HepG2 (cell line): ENCODE measurements around the gene NTN5. TPM values are rescaled to one million over a fixed set of nuclear protein-coding genes. Genes with fewer than 3 reads are reported as not detected.

ENCODE experiments used
- IKZF4 ChIP-seq: sonication (generic); formaldehyde crosslinking; IDR thresholded peaks from 2 replicates; pipeline ENCODE4 v1.5.1; 2020; ENCODE audit warnings: borderline replicate concordance, mild to moderate bottlenecking, low read depth, missing genetic modification reagents; ENCODE audit errors: not compliant biosample characterization
- RARA ChIP-seq: IDR thresholded peaks from 2 replicates; pipeline ENCODE4 v1.6.1; 2016; ENCODE audit warnings: missing genetic modification reagents, missing compliant biosample characterization
- SNAI1 ChIP-seq: sonication (generic); formaldehyde crosslinking; IDR thresholded peaks from 2 replicates; pipeline ENCODE4 v1.5.0; 2020; ENCODE audit warnings: mild to moderate bottlenecking, missing genetic modification reagents, borderline replicate concordance
- TBP ChIP-seq: sonication (generic); formaldehyde crosslinking; IDR thresholded peaks from 2 replicates; pipeline ENCODE4 v1.5.0; 2020; ENCODE audit warnings: missing genetic modification reagents
- ZBTB4 ChIP-seq: sonication (generic); formaldehyde crosslinking; IDR thresholded peaks from 2 replicates; pipeline ENCODE4 v1.4.0; 2020; ENCODE audit warnings: missing genetic modification reagents, mild to moderate bottlenecking, borderline replicate concordance
- ZBTB43 ChIP-seq: sonication (generic); formaldehyde crosslinking; conservative IDR thresholded peaks from 2 replicates; pipeline ENCODE4 v1.4.0; 2020; ENCODE audit warnings: missing genetic modification reagents
- ZFP1 ChIP-seq: IDR thresholded peaks from 2 replicates; pipeline ENCODE4 v1.6.1; 2016
- ZNF564 ChIP-seq: sonication (generic); formaldehyde crosslinking; IDR thresholded peaks from 2 replicates; pipeline ENCODE4 v1.8.1; 2023; ENCODE audit warnings: mild to moderate bottlenecking, missing genetic modification reagents
- ZNF709 ChIP-seq: sonication (generic); formaldehyde crosslinking; IDR thresholded peaks from 2 replicates; pipeline ENCODE4 v1.5.0; 2020; ENCODE audit warnings: mild to moderate bottlenecking, missing genetic modification reagents
- ZNF746 ChIP-seq: sonication (generic); formaldehyde crosslinking; IDR thresholded peaks from 2 replicates; pipeline ENCODE4 v1.8.0; 2022; ENCODE audit warnings: mild to moderate bottlenecking, missing genetic modification reagents
- ZNF772 ChIP-seq: sonication (generic); formaldehyde crosslinking; IDR thresholded peaks from 2 replicates; pipeline ENCODE4 v1.5.0; 2020; ENCODE audit warnings: mild to moderate bottlenecking, missing genetic modification reagents
- polyA plus RNA-seq, 8 experiments: library from polyadenylated mRNA; depleted of rRNA in 3 of 8; stranded (reverse) in 7 of 8; unstranded in 1 of 8; fragments of >200 nt; fragmentation: Illumina TruSeq in 4 of 8; extraction: Trizol in 4 of 8; gene quantifications; 2 replicates each; pipeline versions ENCODE4 v1.2.1 to v1.2.3, GENCODE V29; 2011 to 2016; ENCODE audit warnings: low read depth in 4 of 8, missing spikeins in 1 of 8, mixed read lengths in 1 of 8; ENCODE audit not compliant: insufficient read depth in 1 of 8
- total RNA-seq, 5 experiments: library from RNA; depleted of rRNA; stranded (reverse); fragments of >200 nt; fragmentation: Illumina TruSeq; extraction: Trizol; gene quantifications; 2 replicates each; pipeline ENCODE4 v1.2.3, GENCODE V29; 2016; ENCODE audit warnings: low read depth in 1 of 5
- TF ChIP-seq, protein P1 (sequence below): sonication (generic); formaldehyde crosslinking; IDR thresholded peaks from 2 replicates; pipeline ENCODE4 v1.4.0; 2020; ENCODE audit warnings: missing genetic modification reagents, borderline replicate concordance
- TF ChIP-seq, protein P2 (sequence below), 2 experiments: sonication (generic) in 1 of 2; formaldehyde crosslinking in 1 of 2; IDR thresholded peaks; 2 replicates each; pipeline versions ENCODE4 v1.4.0 to v1.6.1; 2018 to 2020; ENCODE audit warnings: missing genetic modification reagents in 2 of 2, borderline replicate concordance in 1 of 2, low read depth in 1 of 2, mild to moderate bottlenecking in 1 of 2, missing biosample characterization in 1 of 2

The NTN5 gene
- total and polyA plus RNA-seq, 2 of the 13 experiments (the other 11 are each of a cell fraction or from before 2014, with no cell fraction given): 0.05 TPM; not detected in 1

DNA sequence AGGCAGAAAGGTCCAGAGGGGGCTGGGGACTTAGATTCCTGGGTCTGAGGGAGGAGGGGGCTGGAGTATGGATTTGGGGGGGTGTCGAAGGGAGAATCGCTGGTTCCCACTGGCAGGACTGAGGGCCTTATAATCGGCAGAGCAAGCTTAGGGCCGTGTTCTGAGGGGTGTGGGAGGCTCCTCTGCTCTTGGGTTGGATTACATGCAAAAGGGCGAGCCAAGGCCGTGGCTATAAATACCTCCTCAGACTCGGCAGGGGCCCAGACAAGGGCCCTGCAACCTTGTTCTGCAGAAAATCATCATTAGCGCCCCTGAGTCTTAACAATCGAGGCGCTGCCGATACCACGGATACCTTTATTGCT is 47.4 kb upstream of the NTN5 start (continued):
- TF ChIP-seq, protein P1, sequence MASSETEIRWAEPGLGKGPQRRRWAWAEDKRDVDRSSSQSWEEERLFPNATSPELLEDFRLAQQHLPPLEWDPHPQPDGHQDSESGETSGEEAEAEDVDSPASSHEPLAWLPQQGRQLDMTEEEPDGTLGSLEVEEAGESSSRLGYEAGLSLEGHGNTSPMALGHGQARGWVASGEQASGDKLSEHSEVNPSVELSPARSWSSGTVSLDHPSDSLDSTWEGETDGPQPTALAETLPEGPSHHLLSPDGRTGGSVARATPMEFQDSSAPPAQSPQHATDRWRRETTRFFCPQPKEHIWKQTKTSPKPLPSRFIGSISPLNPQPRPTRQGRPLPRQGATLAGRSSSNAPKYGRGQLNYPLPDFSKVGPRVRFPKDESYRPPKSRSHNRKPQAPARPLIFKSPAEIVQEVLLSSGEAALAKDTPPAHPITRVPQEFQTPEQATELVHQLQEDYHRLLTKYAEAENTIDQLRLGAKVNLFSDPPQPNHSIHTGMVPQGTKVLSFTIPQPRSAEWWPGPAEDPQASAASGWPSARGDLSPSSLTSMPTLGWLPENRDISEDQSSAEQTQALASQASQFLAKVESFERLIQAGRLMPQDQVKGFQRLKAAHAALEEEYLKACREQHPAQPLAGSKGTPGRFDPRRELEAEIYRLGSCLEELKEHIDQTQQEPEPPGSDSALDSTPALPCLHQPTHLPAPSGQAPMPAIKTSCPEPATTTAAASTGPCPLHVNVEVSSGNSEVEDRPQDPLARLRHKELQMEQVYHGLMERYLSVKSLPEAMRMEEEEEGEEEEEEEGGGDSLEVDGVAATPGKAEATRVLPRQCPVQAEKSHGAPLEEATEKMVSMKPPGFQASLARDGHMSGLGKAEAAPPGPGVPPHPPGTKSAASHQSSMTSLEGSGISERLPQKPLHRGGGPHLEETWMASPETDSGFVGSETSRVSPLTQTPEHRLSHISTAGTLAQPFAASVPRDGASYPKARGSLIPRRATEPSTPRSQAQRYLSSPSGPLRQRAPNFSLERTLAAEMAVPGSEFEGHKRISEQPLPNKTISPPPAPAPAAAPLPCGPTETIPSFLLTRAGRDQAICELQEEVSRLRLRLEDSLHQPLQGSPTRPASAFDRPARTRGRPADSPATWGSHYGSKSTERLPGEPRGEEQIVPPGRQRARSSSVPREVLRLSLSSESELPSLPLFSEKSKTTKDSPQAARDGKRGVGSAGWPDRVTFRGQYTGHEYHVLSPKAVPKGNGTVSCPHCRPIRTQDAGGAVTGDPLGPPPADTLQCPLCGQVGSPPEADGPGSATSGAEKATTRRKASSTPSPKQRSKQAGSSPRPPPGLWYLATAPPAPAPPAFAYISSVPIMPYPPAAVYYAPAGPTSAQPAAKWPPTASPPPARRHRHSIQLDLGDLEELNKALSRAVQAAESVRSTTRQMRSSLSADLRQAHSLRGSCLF (CRISPR knock-in tag): 0 out of 2 replicates have a peak, but pooled peaks have one; percentile 18
- TF ChIP-seq ZBTB4 (no peak), ZNF564 (0 out of 2 replicates have a peak, but pooled peaks have one; percentile 4), RARA (CRISPR knock-in tag) (no peak), ZBTB43 (CRISPR knock-in tag) (0 out of 2 replicates have a peak, but pooled peaks have one; percentile 57), SNAI1 (CRISPR knock-in tag) (peak; percentile 18; the same call in 1 of the 2 replicates), TBP (0 out of 2 replicates have a peak, but pooled peaks have one; percentile 18), ZNF746 (CRISPR knock-in tag) (no peak), ZNF709 (CRISPR knock-in tag) (0 out of 2 replicates have a peak, but pooled peaks have one; percentile 20), ZFP1 (CRISPR knock-in tag) (no peak), ZNF772 (CRISPR knock-in tag) (no peak), IKZF4 (CRISPR knock-in tag) (peak; percentile 22)
- TF ChIP-seq, protein P2, sequence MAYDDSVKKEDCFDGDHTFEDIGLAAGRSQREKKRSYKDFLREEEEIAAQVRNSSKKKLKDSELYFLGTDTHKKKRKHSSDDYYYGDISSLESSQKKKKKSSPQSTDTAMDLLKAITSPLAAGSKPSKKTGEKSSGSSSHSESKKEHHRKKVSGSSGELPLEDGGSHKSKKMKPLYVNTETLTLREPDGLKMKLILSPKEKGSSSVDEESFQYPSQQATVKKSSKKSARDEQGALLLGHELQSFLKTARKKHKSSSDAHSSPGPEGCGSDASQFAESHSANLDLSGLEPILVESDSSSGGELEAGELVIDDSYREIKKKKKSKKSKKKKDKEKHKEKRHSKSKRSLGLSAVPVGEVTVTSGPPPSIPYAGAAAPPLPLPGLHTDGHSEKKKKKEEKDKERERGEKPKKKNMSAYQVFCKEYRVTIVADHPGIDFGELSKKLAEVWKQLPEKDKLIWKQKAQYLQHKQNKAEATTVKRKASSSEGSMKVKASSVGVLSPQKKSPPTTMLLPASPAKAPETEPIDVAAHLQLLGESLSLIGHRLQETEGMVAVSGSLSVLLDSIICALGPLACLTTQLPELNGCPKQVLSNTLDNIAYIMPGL (CRISPR knock-in tag; IDR thresholded peaks at IDR 0.05; ENCODE audit: borderline replicate concordance in 1 of 2, low read depth in 1 of 2): peak in 1 of 2 experiments; percentile 3; a peak in 1 of 4 replicates
- TF ChIP-seq, all 625 proteins: peak for 14
